Activated naive CD4-positive, alpha-beta T cell treated with anti-CD3 and anti-CD28 coated beads, Interleukin-2, amount 50 U/mL, for 24 hours (primary cell): ENCODE measurements around the gene PTPRG.

Experiments
- H3K27ac Mint-ChIP-seq: one replicate; pipeline ENCODE4 v1.8.0; 2021; ENCODE audit warnings: mild to moderate bottlenecking, mixed read lengths
- H3K27me3 Mint-ChIP-seq: one replicate; pipeline ENCODE4 v1.8.0; 2021; ENCODE audit warnings: mixed read lengths
- H3K36me3 Mint-ChIP-seq: one replicate; pipeline ENCODE4 v1.8.0; 2021; ENCODE audit warnings: mixed read lengths
- H3K4me1 Mint-ChIP-seq: one replicate; pipeline ENCODE4 v1.8.0; 2021; ENCODE audit warnings: mixed read lengths
- H3K4me3 Mint-ChIP-seq: one replicate; pipeline ENCODE4 v1.8.0; 2021; ENCODE audit warnings: mild to moderate bottlenecking, mixed read lengths
- H3K9me3 Mint-ChIP-seq: one replicate; pipeline ENCODE4 v1.8.0; 2021; ENCODE audit warnings: mixed read lengths

The PTPRG gene

GRCh38 chr3:61776390-61776789 is 215.0 kb downstream of the PTPRG start:
- Mint-ChIP-seq H3K4me3 (no peak overlapping the region), H3K27ac (no peak overlapping the region), H3K9me3 (no peaks in the 10 kb centered on the region), H3K27me3 (peaks cover 1% of the 10 kb centered on the region), H3K4me1 (no peaks in the 10 kb centered on the region), H3K36me3 (no peaks in the 10 kb centered on the region)

GRCh38 chr3:61777483-61777882 is 216.1 kb downstream of the PTPRG start:
- H3K27ac Mint-ChIP-seq = no peak overlapping the region
- no peaks in the 10 kb centered on the region for H3K36me3 Mint-ChIP-seq
- peaks cover 1% of the 10 kb centered on the region for H3K27me3 Mint-ChIP-seq
- no peak overlapping the region for H3K4me3 Mint-ChIP-seq
- H3K4me1 Mint-ChIP-seq = no peaks in the 10 kb centered on the region
- no peaks in the 10 kb centered on the region for H3K9me3 Mint-ChIP-seq

- H3K4me3 Mint-ChIP-seq = no peak overlapping the region
These were observed 216.7 kb downstream of the PTPRG start for GRCh38 chr3:61778095-61778494.

GRCh38 chr3:61780016-61780415 is 218.6 kb downstream of the PTPRG start:
- Mint-ChIP-seq H3K27me3 (peaks cover 3% of the 10 kb centered on the region), H3K4me1 (no peaks in the 10 kb centered on the region), H3K9me3 (no peaks in the 10 kb centered on the region), H3K27ac (no peak overlapping the region), H3K36me3 (no peaks in the 10 kb centered on the region), H3K4me3 (no peak overlapping the region)

More at GRCh38 chr3:61778095-61778494, 216.7 kb downstream of the PTPRG start:
- no peaks in the 10 kb centered on the region for H3K9me3 Mint-ChIP-seq
- peaks cover 1% of the 10 kb centered on the region for H3K27me3 Mint-ChIP-seq
- H3K4me1 Mint-ChIP-seq = no peaks in the 10 kb centered on the region
- H3K36me3 Mint-ChIP-seq = no peaks in the 10 kb centered on the region
- H3K27ac Mint-ChIP-seq = no peak overlapping the region

GRCh38 chr3:61780455-61781228 is 219.3 kb downstream of the PTPRG start:
- no peak overlapping the region for H3K27ac Mint-ChIP-seq
- H3K27me3 Mint-ChIP-seq = peaks cover 3% of the 10 kb centered on the region
- no peaks in the 10 kb centered on the region for H3K4me1 Mint-ChIP-seq
- H3K36me3 Mint-ChIP-seq = no peaks in the 10 kb centered on the region
- H3K4me3 Mint-ChIP-seq = no peak overlapping the region
- no peaks in the 10 kb centered on the region for H3K9me3 Mint-ChIP-seq

- H3K36me3 Mint-ChIP-seq = no peaks in the 10 kb centered on the region
- peaks cover 2% of the 10 kb centered on the region for H3K27me3 Mint-ChIP-seq
- no peaks in the 10 kb centered on the region for H3K4me1 Mint-ChIP-seq
- H3K9me3 Mint-ChIP-seq = no peaks in the 10 kb centered on the region
- no peak overlapping the region for H3K27ac Mint-ChIP-seq
- no peak overlapping the region for H3K4me3 Mint-ChIP-seq
These were observed 222.8 kb downstream of the PTPRG start for GRCh38 chr3:61783993-61784718.

- Mint-ChIP-seq H3K27ac (no peak overlapping the region), H3K36me3 (no peaks in the 10 kb centered on the region), H3K4me3 (no peak overlapping the region), H3K27me3 (peaks cover 3% of the 10 kb centered on the region), H3K9me3 (no peaks in the 10 kb centered on the region), H3K4me1 (no peaks in the 10 kb centered on the region)
These were observed 227.5 kb downstream of the PTPRG start for GRCh38 chr3:61788623-61789507.

- H3K4me3 Mint-ChIP-seq = no peak overlapping the region
- H3K27ac Mint-ChIP-seq = no peak overlapping the region
- no peaks in the 10 kb centered on the region for H3K9me3 Mint-ChIP-seq
- H3K36me3 Mint-ChIP-seq = no peaks in the 10 kb centered on the region
- H3K4me1 Mint-ChIP-seq = no peaks in the 10 kb centered on the region
- H3K27me3 Mint-ChIP-seq = peaks cover 3% of the 10 kb centered on the region
These were observed 228.5 kb downstream of the PTPRG start for GRCh38 chr3:61789861-61790260.

GRCh38 chr3:61790411-61790810 is 229.0 kb downstream of the PTPRG start:
- no peak overlapping the region for H3K27ac Mint-ChIP-seq
- no peak overlapping the region for H3K4me3 Mint-ChIP-seq
- H3K4me1 Mint-ChIP-seq = no peaks in the 10 kb centered on the region
- H3K36me3 Mint-ChIP-seq = no peaks in the 10 kb centered on the region
- H3K27me3 Mint-ChIP-seq = peaks cover 3% of the 10 kb centered on the region
- H3K9me3 Mint-ChIP-seq = no peaks in the 10 kb centered on the region

- H3K27me3 Mint-ChIP-seq = peaks cover 3% of the 10 kb centered on the region
- H3K4me3 Mint-ChIP-seq = no peak overlapping the region
- no peaks in the 10 kb centered on the region for H3K9me3 Mint-ChIP-seq
- H3K36me3 Mint-ChIP-seq = no peaks in the 10 kb centered on the region
- H3K27ac Mint-ChIP-seq = no peak overlapping the region
- no peaks in the 10 kb centered on the region for H3K4me1 Mint-ChIP-seq
These were observed 231.7 kb downstream of the PTPRG start for GRCh38 chr3:61793056-61793455.

GRCh38 chr3:61793521-61793920 is 232.2 kb downstream of the PTPRG start:
- Mint-ChIP-seq H3K9me3 (no peaks in the 10 kb centered on the region), H3K27me3 (peaks cover 3% of the 10 kb centered on the region), H3K4me1 (no peaks in the 10 kb centered on the region), H3K4me3 (no peak overlapping the region), H3K27ac (no peak overlapping the region), H3K36me3 (no peaks in the 10 kb centered on the region)

- H3K36me3 Mint-ChIP-seq = no peaks in the 10 kb centered on the region
- H3K4me1 Mint-ChIP-seq = no peaks in the 10 kb centered on the region
- H3K4me3 Mint-ChIP-seq = no peak overlapping the region
- H3K27ac Mint-ChIP-seq = no peak overlapping the region
- peaks cover 3% of the 10 kb centered on the region for H3K27me3 Mint-ChIP-seq
- no peaks in the 10 kb centered on the region for H3K9me3 Mint-ChIP-seq
These were observed 233.0 kb downstream of the PTPRG start for GRCh38 chr3:61794341-61794740.

- Mint-ChIP-seq H3K4me1 (no peaks in the 10 kb centered on the region), H3K4me3 (no peak overlapping the region), H3K27ac (no peak overlapping the region), H3K9me3 (no peaks in the 10 kb centered on the region), H3K27me3 (peaks cover 3% of the 10 kb centered on the region), H3K36me3 (no peaks in the 10 kb centered on the region)
These were observed 233.6 kb downstream of the PTPRG start for GRCh38 chr3:61794961-61795360.

- H3K4me1 Mint-ChIP-seq = no peaks in the 10 kb centered on the region
- H3K27me3 Mint-ChIP-seq = peaks cover 3% of the 10 kb centered on the region
- no peaks in the 10 kb centered on the region for H3K36me3 Mint-ChIP-seq
- no peaks in the 10 kb centered on the region for H3K9me3 Mint-ChIP-seq
- no peak overlapping the region for H3K27ac Mint-ChIP-seq
- H3K4me3 Mint-ChIP-seq = no peak overlapping the region
These were observed 234.8 kb downstream of the PTPRG start for GRCh38 chr3:61796088-61796680.

GRCh38 chr3:61796911-61797310 is 235.5 kb downstream of the PTPRG start:
- no peaks in the 10 kb centered on the region for H3K36me3 Mint-ChIP-seq
- peaks cover under 1% of the 10 kb centered on the region for H3K27me3 Mint-ChIP-seq
- no peaks in the 10 kb centered on the region for H3K4me1 Mint-ChIP-seq
- no peaks in the 10 kb centered on the region for H3K9me3 Mint-ChIP-seq
- no peak overlapping the region for H3K4me3 Mint-ChIP-seq
- no peak overlapping the region for H3K27ac Mint-ChIP-seq
